NCI-H2107 treated with DMSO at 0.1 percent for 48 hours (cell line): ENCODE data around the gene NFU1.
"Not testable (repeated sequence)": the region's sequence is repeated elsewhere in the genome, so short reads cannot be mapped to it uniquely, and the experiment has no call there.

ENCODE experiments used
- DNase-seq: peaks from one replicate; lab custom pipeline; 2025; ENCODE audit not compliant: unreplicated experiment; lab: John Stamatoyannopoulos, UW

Gene NFU1

GRCh38 chr2:69450735-69451416 is 13.6 kb upstream of the NFU1 start:
- no peak for DNase-seq

GRCh38 chr2:69449906-69450305 is 12.7 kb upstream of the NFU1 start:
- no peak for DNase-seq

DNA sequence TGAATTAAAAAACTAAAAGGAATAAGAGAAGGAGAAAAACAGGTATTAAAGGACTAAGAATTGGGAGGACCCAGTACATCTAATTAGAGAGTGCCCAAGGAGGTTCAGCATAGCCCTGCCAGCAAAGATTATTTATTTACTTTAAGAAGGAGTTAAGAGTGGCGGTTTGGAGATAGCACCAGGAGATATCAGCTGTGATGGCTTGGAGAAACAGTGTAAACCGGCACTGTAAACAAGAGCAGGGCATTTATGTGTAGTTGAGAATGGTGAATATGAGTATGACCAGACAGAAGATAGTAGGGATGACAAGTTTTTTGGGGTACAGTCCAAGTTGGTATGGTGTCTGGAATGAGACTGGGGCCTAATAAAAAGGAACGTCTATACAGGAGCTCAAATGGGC is 6.4 kb upstream of the NFU1 start:
- not testable (repeated sequence) for DNase-seq

GRCh38 chr2:69439499-69439898 is 2.3 kb upstream of the NFU1 start:
- DNase-seq: not testable (repeated sequence)

- DNase-seq: no peak
Observed at GRCh38 chr2:69438580-69438979, 1.3 kb upstream of the NFU1 start.

DNA sequence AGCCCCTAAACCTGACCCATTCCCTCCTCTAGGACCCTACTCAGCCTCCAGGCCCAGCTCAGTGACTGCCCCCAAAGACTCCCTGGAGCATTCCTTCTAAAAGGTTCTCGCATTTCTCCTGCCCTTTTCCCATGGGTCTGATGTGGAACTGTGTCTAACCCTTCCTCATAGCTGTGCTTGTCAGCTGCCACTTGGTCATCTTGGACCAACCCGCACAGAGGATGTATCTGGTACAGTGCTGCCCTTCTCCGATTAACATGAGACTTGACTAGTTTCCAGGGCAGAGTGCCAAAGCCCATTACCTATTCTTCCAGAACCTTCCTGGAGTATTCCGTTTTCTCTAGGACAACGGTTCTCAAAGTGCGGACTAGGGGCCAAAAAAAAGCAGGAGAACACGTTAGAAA is 518 bp upstream of the NFU1 start:
- DNase-seq: peak; percentile 62

GRCh38 chr2:69436596-69436937 is 668 bp downstream of the NFU1 start:
- no peak for DNase-seq

DNA sequence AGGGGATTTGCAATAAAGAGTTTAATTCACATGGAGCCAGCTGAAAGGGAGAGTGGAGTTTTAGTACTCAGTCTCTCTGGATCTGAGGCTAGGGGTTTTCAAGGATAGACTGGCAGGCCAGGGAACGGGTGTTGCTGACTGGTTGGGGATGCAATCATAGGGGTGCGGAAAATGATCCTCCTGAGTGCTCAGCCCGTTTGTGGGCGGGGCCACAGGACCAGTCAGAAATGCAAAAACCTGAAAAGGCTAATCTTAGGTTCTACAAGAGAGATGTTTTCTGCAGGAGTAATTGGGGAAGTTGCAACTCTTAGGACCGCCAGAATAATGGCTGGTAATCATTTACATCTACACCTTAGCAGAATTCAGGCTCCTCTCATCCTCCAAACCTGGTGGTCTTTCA is 2.5 kb downstream of the NFU1 start:
- no peak for DNase-seq

GRCh38 chr2:69429491-69430183 is 7.6 kb downstream of the NFU1 start:
- no peak for DNase-seq

DNA sequence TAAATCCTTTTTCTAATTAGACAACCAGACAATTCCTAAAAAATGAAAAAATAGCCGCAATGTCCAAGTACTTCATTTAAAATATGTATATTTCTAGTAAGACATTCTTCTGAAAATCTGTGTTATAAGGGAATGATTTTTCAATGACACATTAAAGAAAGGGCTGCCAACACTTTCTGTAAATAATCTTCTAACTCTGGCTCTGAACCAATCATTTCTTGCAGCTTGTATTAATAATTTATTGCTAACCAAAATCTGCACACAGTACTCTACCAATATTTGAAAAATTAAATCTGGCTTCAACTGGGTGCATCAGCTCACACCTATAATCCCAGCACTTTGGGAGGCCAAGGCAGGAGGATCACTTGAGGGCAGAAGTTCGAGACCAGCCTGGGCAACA is 8.3 kb downstream of the NFU1 start:
- DNase-seq: no peak

- DNase-seq: no peak
Observed at GRCh38 chr2:69424419-69424818, 12.8 kb downstream of the NFU1 start.

DNA sequence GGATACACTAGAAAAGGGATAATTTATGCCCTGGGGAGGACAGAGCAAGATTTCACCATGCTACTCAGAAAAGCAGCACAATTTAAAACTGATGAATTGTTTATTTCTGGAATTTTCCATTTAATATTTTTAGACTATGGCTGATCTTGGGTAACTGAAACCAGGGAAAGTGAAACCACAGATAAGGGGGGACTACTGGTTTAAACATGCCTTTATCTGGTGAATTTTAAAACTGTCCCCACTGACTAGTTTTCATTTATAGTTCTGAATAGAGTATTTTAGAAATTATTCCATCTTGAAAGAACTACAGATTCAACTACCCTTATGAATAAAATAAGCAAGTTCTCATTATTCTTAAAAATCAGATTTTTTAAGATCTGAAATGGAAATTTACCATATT is 15.0 kb downstream of the NFU1 start:
- DNase-seq: no peak

GRCh38 chr2:69419111-69419510 is 18.1 kb downstream of the NFU1 start:
- not testable (repeated sequence) for DNase-seq

DNA sequence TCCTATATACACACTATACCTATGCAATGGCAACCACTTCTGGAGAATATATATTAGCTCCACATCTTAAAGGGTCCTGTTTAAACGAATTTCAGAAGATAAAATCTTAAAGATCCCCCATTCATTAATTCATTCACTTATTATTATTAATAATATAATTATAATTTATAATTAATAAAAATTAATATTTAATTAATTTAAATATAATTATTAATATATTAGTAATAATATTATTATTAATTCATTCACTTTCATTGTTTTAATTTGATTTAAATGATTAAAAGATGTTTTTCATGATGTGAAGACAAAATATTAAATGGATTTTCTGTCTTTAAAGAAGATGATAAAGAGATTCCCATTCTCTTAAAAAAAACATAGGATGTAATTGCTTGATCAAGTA is 21.1 kb downstream of the NFU1 start:
- no peak for DNase-seq

DNA sequence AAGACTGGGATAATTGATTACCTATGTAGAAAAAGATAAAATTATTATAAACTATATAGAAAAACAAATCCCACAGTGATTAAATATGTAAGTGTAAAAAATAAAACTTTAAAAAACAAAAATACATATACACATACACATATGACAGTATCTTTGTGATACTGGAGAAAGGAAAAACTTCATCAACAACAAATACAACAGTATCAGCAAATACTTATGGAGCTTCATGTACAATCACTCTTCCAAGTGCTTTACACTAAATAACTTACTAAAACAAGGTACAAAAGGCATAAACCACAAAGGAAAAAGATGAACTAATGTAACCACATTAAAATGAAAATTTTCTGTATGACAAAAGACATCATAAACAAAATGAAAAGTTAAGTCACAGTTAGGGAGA is 26.1 kb downstream of the NFU1 start:
- no peak for DNase-seq

DNA sequence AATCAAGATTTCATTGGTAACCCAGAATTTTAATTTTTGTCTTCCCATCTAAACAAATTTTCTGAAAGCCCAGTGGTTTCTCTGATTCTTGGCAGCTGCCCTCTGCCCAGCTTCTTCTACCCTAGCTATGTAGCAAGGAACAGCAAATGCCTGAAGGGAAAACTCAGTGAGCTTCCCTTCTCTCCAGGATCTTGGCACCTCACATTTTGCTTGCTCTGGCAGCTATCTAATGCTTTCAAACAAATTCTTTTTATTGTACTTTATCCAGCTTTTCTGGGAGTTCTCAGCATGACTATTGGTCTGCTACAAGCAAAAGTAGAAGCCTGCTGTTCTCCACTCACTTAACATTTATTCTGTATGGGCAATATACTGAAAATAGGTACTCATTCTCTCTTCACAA is 31.9 kb downstream of the NFU1 start:
- no peak for DNase-seq

DNA sequence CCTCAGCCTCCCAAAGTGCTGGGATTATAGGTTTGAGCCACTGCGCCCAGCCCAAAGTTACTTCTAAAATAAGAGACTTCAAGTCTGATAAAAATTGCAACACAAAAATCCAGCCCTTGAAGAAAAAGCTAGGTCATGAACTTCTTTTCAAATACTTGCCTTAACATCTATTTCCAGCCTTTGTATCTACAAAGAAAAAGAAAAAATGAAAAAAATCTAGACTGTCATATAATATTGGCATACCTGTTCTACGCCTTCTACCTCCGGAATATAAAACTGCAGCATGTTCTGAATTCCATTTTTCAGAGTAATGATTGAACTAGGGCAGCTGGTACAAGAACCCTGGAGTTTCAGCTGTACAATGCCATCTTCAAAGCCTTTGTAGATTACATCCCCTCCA is 37.1 kb downstream of the NFU1 start:
- no peak for DNase-seq

GRCh38 chr2:69397234-69397633 is 40.0 kb downstream of the NFU1 start:
- no peak for DNase-seq

GRCh38 chr2:69395866-69396265 is 41.4 kb downstream of the NFU1 start:
- DNase-seq: no peak

- DNase-seq: no peak
Observed at GRCh38 chr2:69393963-69394362, 43.3 kb downstream of the NFU1 start.

DNA sequence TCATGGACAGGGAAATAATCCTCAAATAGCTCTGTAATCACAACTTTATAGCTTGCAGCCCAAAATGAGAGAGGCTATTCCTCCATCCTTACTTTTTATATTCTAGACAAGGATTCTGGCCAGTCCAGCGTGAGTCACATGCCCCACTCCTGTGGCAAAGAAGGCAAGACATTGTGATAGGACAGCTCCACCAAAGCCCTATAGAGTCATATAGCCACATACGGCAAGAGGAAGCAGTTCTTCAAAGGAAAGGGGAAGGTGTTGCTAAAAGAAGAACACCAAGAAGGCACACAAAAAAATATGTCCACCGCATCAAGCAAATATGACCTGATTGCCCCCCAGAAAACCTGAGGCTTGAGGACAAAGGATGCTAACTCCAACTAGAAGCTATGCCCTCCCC is 46.8 kb downstream of the NFU1 start:
- DNase-seq: no peak

DNA sequence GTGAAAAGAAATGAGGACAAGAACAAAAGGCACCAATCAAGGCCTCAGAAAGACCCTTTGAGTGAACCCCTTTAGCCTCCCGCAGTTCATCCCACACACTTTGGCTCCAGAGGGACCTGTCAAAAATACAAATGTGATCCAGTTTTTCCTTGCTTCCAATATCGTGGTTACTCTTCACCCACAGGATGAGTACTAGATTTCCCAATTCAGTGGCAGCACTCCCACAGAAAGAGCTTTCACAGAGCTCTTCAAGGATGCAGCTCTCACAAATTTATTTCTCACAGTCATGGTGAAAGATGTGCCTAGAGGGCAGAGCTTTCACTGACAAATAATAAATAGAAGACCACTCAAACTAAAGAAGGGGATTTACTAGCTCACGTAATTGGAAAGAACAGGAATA is 47.2 kb downstream of the NFU1 start:
- no peak for DNase-seq

DNA sequence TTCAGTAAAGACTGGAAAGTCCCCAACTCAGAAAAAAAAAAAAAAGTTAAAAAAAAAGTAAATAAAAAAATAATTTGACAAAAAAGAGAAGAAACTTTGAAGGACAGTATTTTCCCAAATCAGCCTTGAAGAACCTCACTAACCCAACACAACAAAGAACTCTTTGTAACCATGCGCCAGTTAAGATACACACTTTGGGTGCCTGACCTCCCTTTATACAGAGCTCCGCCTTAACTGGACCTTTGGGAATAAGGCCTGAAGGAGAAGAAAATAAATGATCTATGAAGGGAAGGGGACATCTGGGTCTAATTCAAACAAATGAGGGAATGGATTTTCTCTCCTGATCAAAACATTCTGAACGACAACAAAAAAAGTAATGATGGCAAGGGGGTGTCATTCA is 48.0 kb downstream of the NFU1 start:
- no peak for DNase-seq
